RWPE1 (cell line): ENCODE measurements around the gene ALDOA.
"Not testable (repeated sequence)": the region's sequence is repeated elsewhere in the genome, so short reads cannot be mapped to it uniquely, and the experiment has no call there.

Source experiments
- CTCF ChIA-PET: fragments of 350-600 bp; sonication (Branson Sonifier 250); formaldehyde crosslinking; extraction: SDS; loops from one replicate; lab custom pipeline; 2021; lab: Yijun Ruan, JAX
- POLR2A ChIA-PET: fragments of 400-600 bp; formaldehyde crosslinking; extraction: SDS; loops from one replicate; lab custom pipeline; 2020; ENCODE audit warnings: antibody characterized with exemption; ENCODE audit not compliant: low non-redundant PET; lab: Yijun Ruan, JAX
- DNase-seq: peaks from one replicate; pipeline ENCODE4 v3.0.0; 2012; ENCODE audit warnings: low spot score
- H3K27ac ChIP-seq: fragments of 450-650 bp; 2 replicates; pipeline ENCODE4 v1.5.1; 2017
- CTCF ChIP-seq: fragments of 450-650 bp; conservative IDR thresholded peaks from 2 replicates; pipeline ENCODE4 v1.5.1; 2017; ENCODE audit warnings: low read depth, mild to moderate bottlenecking

The ALDOA gene

GRCh38 chr16:30065102-30065942, at the start of gene ALDOA:
ALDOA (plus strand) TSS chr16:30065760; CDS start chr16:30066898, 1,138 bp downstream.
- H3K27ac ChIP-seq: peak within 1 kb of the TSS; percentile 99
- CTCF ChIA-PET: interaction anchor here (0.7 to 1.4 kb wide), 4 partner anchors 11 to 1862 kb away, joined by 3 to 4 read pairs (median 3); no protein-coding TSS in a partner anchor
- TF ChIP-seq CTCF: no peak
- POLR2A ChIA-PET: interaction anchor here (0.6 to 1.0 kb wide), 7 partner anchors 11 to 248 kb away, joined by 3 to 6 read pairs (median 3); partner anchors contain the start of genes GDPD3, KCTD13 and PPP4C
- peak; percentile 93 for DNase-seq

- ChIA-PET CTCF (interaction anchor here (0.6 to 3.0 kb wide), 3 partner anchors 11 to 325 kb away, joined by 4 to 17 read pairs (median 5); partner anchors contain the start of gene TMEM219), POLR2A (no interaction called here)
- no peak for TF ChIP-seq CTCF
- DNase-seq: no peak
- no peak overlapping the region for H3K27ac ChIP-seq
Observed at GRCh38 chr16:30016555-30017276, 48.8 kb upstream of the ALDOA start.

GRCh38 chr16:30017277-30017656, 48.3 kb upstream of the ALDOA start:
- TF ChIP-seq CTCF: no peak
- ChIA-PET POLR2A (no interaction called here), CTCF (interaction anchor here (0.6 to 3.0 kb wide), 6 partner anchors 12 to 1541 kb away, joined by 3 to 17 read pairs (median 4); partner anchors contain the start of gene TMEM219)
- no peak overlapping the region for H3K27ac ChIP-seq
- no peak for DNase-seq

GRCh38 chr16:30017937-30018336, 47.6 kb upstream of the ALDOA start:
- POLR2A ChIA-PET: interaction anchor here (0.6 kb wide), 1 partner anchor 48 kb away, joined by 5 read pairs; no protein-coding TSS in a partner anchor
- H3K27ac ChIP-seq, DNase-seq: not testable (repeated sequence)
- CTCF ChIA-PET: interaction anchor here (0.6 to 3.0 kb wide), 6 partner anchors 12 to 1541 kb away, joined by 3 to 17 read pairs (median 4); no protein-coding TSS in a partner anchor

GRCh38 chr16:30018731-30019158, 46.8 kb upstream of the ALDOA start:
- POLR2A ChIA-PET: no interaction called here
- CTCF ChIA-PET: interaction anchor here (0.6 to 3.0 kb wide), 2 partner anchors 13 to 57 kb away, joined by 3 to 17 read pairs; no protein-coding TSS in a partner anchor
- DNase-seq: no peak
- no peak for TF ChIP-seq CTCF
- no peak overlapping the region for H3K27ac ChIP-seq

GRCh38 chr16:30022887-30023286, 42.7 kb upstream of the ALDOA start, which contains the start of gene C16orf92:
C16orf92 (plus strand) TSS chr16:30023198; CDS start chr16:30023341, 143 bp downstream.
- ChIA-PET POLR2A (no interaction called here), CTCF (interaction anchor here (0.8 to 1.8 kb wide), 4 partner anchors 10 to 740 kb away, joined by 3 to 9 read pairs (median 4); no protein-coding TSS in a partner anchor)
- H3K27ac ChIP-seq: no peak within 1 kb of the TSS
- DNase-seq: no peak
- no peak for TF ChIP-seq CTCF
